GM18909 (cell line): ENCODE measurements around the gene IRAK2.

Experiments used
- ATAC-seq: cut with Tn5 transposase; IDR thresholded peaks from one replicate; pipeline ENCODE4 v1.9.1; 2021; ENCODE audit warnings: mild to moderate bottlenecking; ENCODE audit not compliant: unreplicated experiment, poor library complexity

Gene IRAK2

DNA sequence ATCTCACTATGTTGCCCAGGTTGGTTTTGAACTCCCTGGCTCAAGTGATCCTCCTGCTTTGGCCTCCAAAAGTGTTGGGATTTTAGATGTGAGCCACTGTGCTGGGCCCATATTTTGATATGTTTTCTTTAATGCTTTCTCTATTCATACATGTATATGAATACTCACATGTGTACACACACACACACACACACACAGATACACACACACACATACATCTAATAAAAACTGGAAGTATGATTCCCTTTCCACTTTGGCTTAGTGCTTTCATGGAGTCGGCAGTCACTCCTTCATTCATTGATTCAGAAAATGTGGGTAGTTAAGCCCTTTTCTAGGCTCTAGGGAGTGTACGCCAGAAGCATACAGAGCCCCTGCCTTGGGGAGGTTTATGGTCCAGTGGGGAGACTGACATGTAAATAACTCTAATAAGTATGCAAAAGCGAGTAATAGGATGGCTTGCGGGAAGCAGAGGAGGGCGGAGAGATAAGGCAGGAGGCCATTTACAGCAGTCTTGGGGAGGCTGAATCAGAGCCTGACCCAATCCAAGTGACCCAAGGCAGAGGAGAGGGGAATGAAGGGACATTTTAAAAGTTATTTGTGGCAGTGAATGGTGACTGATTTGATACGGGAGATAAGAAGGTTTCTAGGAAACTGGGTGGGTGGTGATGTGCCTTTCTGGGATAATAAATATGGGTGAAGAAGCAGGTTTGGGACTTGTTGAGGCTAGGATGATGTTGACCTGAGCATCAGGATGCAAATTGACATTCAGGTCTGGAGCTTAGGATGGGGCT lies 51.1 kb downstream of the IRAK2 start:
- ATAC-seq: no peak

GRCh38 chr3:10217359-10217758 lies 52.6 kb downstream of the IRAK2 start:
- no peak for ATAC-seq

GRCh38 chr3:10219737-10220136 lies 55.0 kb downstream of the IRAK2 start:
- ATAC-seq: no peak

GRCh38 chr3:10223676-10224639 lies 59.2 kb downstream of the IRAK2 start:
- ATAC-seq: peak; percentile 76

DNA sequence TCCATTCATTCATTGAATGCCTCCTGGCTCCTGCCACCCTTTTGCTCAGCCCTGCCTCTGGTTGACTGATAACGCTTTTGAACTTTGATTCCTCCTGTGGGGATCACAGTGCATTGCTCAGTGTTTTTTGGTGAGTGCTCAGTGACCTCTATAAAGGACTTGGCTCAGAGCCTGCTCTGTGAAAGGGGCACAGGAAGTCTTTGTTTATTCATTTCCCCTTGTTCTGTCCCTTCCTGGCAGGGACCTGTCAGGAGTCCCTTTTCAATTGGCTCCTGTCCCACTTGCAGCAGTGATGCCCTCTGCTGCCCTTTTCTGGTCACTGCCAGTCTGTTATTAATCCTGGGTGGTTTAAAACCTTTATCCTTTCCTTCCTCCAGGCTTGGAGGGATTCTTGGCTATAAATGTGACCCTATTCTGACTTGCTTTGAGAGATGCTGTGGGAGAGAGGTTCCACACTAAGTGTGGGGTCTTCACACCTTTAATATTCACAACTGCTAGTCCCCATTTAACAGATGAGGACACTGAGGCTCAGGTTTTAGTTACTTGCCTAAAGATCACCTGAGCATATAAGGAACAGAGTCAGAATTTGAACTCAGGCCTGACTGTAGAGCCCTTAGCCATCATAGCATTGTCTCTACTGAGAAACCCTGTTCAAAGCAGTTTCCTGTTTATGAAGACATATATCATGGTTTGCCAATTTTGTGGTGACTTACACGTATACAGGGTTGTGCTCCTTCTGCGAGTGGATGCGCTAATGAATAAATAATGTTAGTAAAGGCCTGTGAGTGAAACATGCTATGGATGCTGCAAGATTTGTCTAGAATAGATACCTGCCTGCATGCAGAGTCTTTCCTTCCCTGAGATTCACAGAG lies 60.3 kb downstream of the IRAK2 start:
- peak; percentile 47 for ATAC-seq

- no peak for ATAC-seq
These were observed 61.6 kb downstream of the IRAK2 start for GRCh38 chr3:10226293-10226692.

DNA sequence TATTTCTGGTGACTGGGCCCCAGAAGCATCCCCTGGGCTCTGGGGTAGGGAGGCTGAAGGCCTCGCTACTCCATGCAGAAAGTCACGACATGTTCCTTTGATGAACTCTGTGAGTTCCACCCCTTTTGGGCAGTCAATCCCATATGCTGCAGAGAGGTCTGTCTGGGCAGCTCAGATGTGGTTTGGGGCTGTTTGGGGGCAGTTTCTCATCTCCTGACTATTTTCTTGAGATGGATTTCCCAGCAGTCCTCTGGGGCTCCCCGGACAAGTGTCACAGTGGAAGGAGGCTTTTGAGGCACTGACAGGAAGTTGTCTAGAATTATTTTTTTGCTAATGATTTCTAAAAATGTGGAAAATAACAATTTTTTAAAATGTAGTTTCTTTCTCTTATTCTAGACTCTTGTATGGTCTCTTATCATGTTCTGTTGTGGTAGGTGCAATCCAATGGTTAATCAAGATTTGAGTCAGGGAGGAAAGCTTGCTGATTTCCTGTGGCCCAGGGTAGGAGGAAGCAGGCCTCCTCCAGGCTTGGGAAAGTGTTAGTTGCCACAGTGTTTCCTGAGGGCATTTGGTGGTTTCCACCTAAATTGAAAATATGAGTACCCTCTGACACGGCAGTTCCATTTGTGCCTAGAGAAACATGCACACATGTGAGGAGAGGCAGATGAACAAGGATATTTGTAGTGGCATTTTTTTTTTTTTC lies 63.7 kb downstream of the IRAK2 start:
- no peak for ATAC-seq

DNA sequence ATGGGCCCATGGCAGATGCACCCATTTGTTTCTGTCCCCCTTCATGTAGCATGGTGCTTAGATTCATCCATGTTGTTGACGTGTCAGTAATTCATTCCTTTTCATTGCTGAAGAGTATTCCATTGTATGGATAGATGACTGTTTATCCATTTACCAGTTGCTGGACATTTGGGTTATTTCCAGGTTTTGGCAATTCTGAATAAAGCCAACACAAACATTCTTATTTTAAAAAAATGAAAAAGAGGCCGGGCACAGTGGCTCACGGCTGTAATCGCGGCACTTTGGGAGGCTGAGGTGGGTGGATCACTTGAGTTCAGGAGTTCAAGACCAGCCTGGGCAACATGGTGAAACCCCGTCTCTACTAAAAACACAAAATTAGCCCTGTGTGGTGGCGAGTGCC lies 64.9 kb downstream of the IRAK2 start:
- no peak for ATAC-seq

GRCh38 chr3:10232137-10232536 lies 67.4 kb downstream of the IRAK2 start:
- ATAC-seq: no peak

DNA sequence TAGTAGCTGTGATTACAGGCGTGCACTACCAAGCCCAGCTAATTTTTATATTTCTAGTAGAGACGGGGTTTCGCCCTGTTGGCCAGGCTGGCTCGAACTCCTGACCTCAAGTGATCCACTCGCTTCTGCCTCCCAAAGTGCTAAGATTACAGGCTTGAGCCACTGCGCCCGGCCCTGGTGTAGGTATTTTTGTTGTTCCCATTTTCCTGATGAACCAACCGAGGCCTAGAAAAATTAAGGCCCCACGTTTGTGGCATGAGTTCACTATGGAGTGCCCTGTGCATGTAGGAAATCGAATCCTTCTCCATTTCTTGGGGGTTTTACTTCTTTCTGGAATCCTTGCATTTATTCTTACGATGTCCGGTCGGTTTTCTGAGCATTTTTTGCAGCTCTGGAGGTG lies 69.3 kb downstream of the IRAK2 start:
- ATAC-seq: no peak

DNA sequence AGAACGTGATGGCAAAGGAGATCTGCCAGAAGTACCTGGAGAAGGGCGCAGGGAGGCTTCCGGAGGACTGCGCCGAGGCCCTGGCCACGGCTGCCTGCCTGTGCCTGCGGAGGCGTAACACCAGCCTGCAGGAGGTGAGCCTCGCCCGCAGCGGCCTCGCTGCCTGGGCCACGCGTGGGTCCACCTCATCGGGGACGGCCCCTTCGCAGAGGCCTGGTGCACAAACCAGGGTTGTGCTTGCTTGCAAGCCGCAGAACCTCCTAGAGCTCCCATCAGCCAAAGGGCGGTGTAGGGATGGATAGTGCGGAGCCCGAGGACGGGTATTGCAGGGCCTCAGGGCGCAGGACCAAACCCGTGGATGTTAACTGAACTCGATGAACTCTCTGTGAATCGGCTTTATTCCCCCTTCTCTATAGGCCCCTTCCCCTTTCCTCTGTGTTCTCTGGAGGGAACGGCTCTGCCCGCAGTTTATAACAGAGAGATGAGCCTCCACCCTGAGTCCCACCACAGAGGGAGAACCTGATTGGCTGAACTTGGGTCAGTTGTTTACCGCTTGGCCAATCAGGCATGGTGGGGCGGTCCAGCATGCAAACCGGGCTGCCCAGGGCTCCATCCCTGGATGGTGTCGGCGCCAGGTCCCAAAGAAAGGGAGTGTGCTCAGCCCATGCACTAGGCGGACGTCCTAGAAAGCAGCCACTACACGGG lies 70.0 kb downstream of the IRAK2 start:
- no peak for ATAC-seq

DNA sequence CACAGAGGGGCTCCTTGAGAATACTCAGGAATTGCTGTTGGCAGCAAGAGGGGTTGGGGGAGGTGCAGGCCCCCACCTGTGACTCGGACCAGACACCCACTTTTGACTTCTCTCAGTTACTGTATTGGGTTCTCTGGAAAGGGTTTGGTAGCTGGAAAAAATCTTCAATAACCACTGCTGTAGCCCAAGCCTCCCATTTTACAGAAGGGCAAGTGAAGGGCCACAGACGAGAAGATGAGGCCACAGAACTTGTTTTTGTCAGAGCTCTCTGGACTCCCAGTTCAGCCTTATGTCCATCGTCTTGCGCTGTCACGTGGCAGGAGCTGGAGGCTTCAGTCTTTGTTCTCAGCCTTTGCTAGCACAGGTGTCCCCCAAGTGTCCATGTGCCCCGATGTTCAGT lies 70.8 kb downstream of the IRAK2 start:
- ATAC-seq: no peak

GRCh38 chr3:10238345-10239183 lies 73.8 kb downstream of the IRAK2 start:
- ATAC-seq: no peak

DNA sequence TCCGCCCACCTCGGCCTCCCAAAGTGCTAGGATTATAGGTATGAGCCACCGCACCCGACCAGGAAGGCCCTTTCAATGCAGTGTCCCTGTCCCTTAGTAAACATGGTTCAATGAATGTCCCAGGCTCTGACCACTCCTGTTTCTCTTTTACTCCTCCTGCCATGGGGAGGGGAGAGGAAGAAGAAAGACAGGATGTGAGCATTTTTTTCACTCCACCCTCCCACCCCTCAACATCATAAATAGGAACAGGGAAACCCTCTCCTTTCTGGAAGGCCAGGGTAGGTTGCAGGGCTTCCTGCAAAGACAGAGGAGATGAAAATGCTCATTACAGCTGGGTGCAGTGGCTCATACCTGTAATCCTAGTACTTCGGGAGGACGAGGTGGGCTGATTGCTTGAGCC lies 76.1 kb downstream of the IRAK2 start:
- no peak for ATAC-seq

- ATAC-seq: no peak
These were observed 77.7 kb downstream of the IRAK2 start for GRCh38 chr3:10242182-10243065.

DNA sequence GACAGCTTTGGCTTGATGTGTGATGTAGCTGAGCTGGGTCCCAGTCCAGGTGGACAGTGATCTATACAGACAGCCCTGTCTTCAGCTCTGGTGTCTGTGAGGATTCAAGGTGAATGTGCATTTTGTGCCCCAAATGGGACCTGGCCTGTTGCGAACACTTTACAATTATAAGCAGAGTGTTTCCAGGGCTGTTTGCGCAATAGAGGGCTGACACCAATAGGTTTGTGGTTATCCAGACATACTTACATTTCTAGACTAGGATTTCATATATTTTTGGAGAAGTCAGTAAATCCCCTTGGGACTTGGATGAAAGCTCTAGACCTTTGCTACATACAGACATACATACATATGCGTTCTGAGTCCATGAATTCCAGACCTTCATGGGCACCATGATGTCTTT lies 79.3 kb downstream of the IRAK2 start:
- no peak for ATAC-seq

DNA sequence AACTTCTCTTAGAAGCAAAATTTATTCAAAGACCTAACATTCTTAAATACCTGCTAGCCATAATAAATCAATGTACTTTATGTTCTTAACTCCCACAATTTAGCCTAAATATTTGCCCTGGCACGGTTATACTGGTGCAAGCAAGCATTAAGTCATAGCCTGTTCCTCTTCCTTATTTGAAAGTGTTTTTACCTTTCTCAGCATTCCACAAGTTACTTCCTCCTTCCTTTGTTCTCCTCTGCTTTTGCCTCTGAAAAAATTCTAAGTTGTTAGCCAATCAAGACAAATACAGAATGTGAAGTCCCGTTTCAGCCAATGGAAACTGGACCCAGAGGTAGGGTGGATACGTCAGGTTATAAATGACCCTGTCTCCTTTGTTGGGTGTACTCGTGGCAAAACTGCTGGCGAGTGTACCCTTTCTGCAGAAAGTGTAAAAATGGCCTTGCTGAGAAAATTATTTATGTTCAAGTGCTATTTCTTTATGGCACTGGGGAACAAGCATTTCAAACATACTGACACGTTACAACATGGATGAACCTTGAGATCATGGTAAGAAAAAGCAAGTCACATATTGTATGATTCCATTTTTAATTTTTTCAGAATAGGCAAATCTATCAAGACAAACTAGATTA lies 80.5 kb downstream of the IRAK2 start:
- no peak for ATAC-seq
